WTC11 (cell line): ENCODE measurements around the gene PAN2.

ENCODE experiments used
- ETV6 ChIP-seq: sonication (generic); formaldehyde crosslinking; IDR thresholded peaks from 2 replicates; pipeline ENCODE4 v1.8.1; 2022; ENCODE audit warnings: mild to moderate bottlenecking, missing genetic modification reagents
- NFE2L1 ChIP-seq: sonication (generic); formaldehyde crosslinking; IDR thresholded peaks from 2 replicates; pipeline ENCODE4 v1.8.1; 2023; ENCODE audit warnings: missing genetic modification reagents
- NR1H2 ChIP-seq: sonication (generic); formaldehyde crosslinking; IDR thresholded peaks from 2 replicates; pipeline ENCODE4 v1.9.0; 2021; ENCODE audit warnings: mild to moderate bottlenecking, moderate library complexity, missing genetic modification reagents
- NR3C1 ChIP-seq: sonication (generic); formaldehyde crosslinking; conservative IDR thresholded peaks from 2 replicates; pipeline ENCODE4 v1.8.1; 2023; ENCODE audit warnings: low read depth, mild to moderate bottlenecking, missing genetic modification reagents
- TEAD4 ChIP-seq: sonication (generic); formaldehyde crosslinking; IDR thresholded peaks from 2 replicates; pipeline ENCODE4 v1.8.0; 2022; ENCODE audit warnings: mild to moderate bottlenecking, missing genetic modification reagents
- TF ChIP-seq, protein P1 (sequence below): fragments of 200-600 bp; IDR thresholded peaks from 2 replicates; pipeline ENCODE4 v1.8.0; 2022; ENCODE audit warnings: antibody characterized with exemption
- TF ChIP-seq, protein P2 (sequence below): sonication (generic); formaldehyde crosslinking; IDR thresholded peaks from 2 replicates; pipeline ENCODE4 v1.8.1; 2023; ENCODE audit warnings: mild to moderate bottlenecking, missing genetic modification reagents, moderate library complexity
- TF ChIP-seq, protein P3 (sequence below): sonication (generic); formaldehyde crosslinking; IDR thresholded peaks from 2 replicates; pipeline ENCODE4 v1.8.0; 2022; ENCODE audit warnings: mild to moderate bottlenecking, missing genetic modification reagents

DNA sequence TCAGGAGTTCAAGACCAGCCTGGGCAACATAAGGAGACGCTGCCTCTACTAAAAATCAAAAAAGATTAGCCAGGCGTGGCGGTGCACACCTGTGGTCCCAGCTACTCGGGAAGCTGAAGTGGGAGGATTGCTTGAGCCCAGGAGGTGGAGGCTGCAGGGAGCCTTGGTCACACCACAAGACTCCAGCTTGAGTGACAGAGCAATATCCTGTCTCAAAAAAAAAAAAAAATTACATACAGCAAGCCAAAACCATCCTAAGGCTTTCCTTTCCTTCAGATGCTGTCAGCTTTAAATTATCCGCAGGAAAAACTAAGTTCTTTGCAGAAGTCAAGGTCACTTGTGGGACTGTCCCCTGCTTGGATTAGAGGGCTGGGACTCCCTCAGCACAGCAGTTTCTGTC is 35.0 kb downstream of the PAN2 start:
- TF ChIP-seq NR1H2 (CRISPR knock-in tag), result no peak
- TF ChIP-seq TEAD4 (CRISPR knock-in tag), result no peak
- TF ChIP-seq, protein P1, sequence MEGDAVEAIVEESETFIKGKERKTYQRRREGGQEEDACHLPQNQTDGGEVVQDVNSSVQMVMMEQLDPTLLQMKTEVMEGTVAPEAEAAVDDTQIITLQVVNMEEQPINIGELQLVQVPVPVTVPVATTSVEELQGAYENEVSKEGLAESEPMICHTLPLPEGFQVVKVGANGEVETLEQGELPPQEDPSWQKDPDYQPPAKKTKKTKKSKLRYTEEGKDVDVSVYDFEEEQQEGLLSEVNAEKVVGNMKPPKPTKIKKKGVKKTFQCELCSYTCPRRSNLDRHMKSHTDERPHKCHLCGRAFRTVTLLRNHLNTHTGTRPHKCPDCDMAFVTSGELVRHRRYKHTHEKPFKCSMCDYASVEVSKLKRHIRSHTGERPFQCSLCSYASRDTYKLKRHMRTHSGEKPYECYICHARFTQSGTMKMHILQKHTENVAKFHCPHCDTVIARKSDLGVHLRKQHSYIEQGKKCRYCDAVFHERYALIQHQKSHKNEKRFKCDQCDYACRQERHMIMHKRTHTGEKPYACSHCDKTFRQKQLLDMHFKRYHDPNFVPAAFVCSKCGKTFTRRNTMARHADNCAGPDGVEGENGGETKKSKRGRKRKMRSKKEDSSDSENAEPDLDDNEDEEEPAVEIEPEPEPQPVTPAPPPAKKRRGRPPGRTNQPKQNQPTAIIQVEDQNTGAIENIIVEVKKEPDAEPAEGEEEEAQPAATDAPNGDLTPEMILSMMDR, result no peak
- TF ChIP-seq, protein P2, sequence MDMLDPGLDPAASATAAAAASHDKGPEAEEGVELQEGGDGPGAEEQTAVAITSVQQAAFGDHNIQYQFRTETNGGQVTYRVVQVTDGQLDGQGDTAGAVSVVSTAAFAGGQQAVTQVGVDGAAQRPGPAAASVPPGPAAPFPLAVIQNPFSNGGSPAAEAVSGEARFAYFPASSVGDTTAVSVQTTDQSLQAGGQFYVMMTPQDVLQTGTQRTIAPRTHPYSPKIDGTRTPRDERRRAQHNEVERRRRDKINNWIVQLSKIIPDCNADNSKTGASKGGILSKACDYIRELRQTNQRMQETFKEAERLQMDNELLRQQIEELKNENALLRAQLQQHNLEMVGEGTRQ (CRISPR knock-in tag), result no peak
- TF ChIP-seq, protein P3, sequence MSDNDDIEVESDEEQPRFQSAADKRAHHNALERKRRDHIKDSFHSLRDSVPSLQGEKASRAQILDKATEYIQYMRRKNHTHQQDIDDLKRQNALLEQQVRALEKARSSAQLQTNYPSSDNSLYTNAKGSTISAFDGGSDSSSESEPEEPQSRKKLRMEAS (CRISPR knock-in tag), result no peak
- TF ChIP-seq NR3C1 (CRISPR knock-in tag), result no peak
- TF ChIP-seq ETV6 (CRISPR knock-in tag), result no peak
- no peak for TF ChIP-seq NFE2L1 (CRISPR knock-in tag)
